H1 (cell line): ENCODE results near the gene KANSL2. TPM values are rescaled to one million over a fixed set of nuclear protein-coding genes. Genes with fewer than 3 reads are reported as not detected.

Source experiments
- CTCF ChIA-PET: fragments of 300-600 bp; sonication (Branson Sonifier 250); formaldehyde crosslinking; loops from one replicate; lab custom pipeline; 2021; ENCODE audit not compliant: partially characterized antibody; lab: Charles Lee
- POLR2A ChIA-PET: fragments of 300-600 bp; sonication (Branson Sonifier 250); formaldehyde crosslinking; loops from one replicate; lab custom pipeline; 2021; ENCODE audit warnings: inconsistent platforms; ENCODE audit not compliant: partially characterized antibody; lab: Charles Lee
- DNase-seq, 2 experiments: peaks; one replicate each; pipeline versions ENCODE4 v3.0.0 to v3.0.0-alpha.2; 2010 to 2022; ENCODE audit warnings: low spot score in 2 of 2, low read depth in 1 of 2, mixed read lengths in 1 of 2
- FAIRE-seq: peaks from 2 replicates; lab custom pipeline; 2011; peaks lifted over from hg19 to GRCh38; lab: Jason Lieb, UNC
- H2AFZ ChIP-seq: 2 replicates; pipeline ENCODE4 v1.8.1; 2012; ENCODE audit warnings: low read length, inconsistent platforms
- H2AK5ac ChIP-seq: 2 replicates; pipeline ENCODE4 v1.6.1; 2013; ENCODE audit warnings: low read depth, low read length
- H2BK120ac ChIP-seq: replicated peaks from 2 replicates; pipeline ENCODE3; 2013; ENCODE audit warnings: low read depth, low read length, inconsistent platforms
- H2BK12ac ChIP-seq: 2 replicates; pipeline ENCODE4 v1.6.1; 2013; ENCODE audit warnings: low read depth, low read length
- H2BK15ac ChIP-seq: 2 replicates; pipeline ENCODE4 v1.6.1; 2013; ENCODE audit warnings: low read length
- H2BK20ac ChIP-seq: 2 replicates; pipeline ENCODE4 v1.6.1; 2013; ENCODE audit warnings: low read length
- H2BK5ac ChIP-seq: 2 replicates; pipeline ENCODE4 v1.6.1; 2013; ENCODE audit warnings: low read depth, low read length
- H3K14ac ChIP-seq: 2 replicates; pipeline ENCODE4 v1.6.1; 2013; ENCODE audit warnings: inconsistent platforms; ENCODE audit not compliant: insufficient read length
- H3K18ac ChIP-seq: 2 replicates; pipeline ENCODE4 v1.6.1; 2013; ENCODE audit warnings: low read length; ENCODE audit errors: extremely low read depth
- H3K23ac ChIP-seq: 2 replicates; pipeline ENCODE4 v1.6.1; 2013; ENCODE audit warnings: inconsistent platforms; ENCODE audit not compliant: insufficient read length
- H3K23me2 ChIP-seq: 2 replicates; pipeline ENCODE4 v1.6.1; 2013; ENCODE audit warnings: low read depth, low read length
- H3K27ac ChIP-seq: 2 replicates; pipeline ENCODE4 v1.6.1; 2011; ENCODE audit warnings: low read depth, low read length, inconsistent platforms
- H3K27me3 ChIP-seq, 4 experiments: replicated peaks in 1 of 4; 1 replicate in 1 of 4; 2 replicates in 3 of 4; pipeline versions ENCODE4 v1.6.1 to v1.8.1; 2011 to 2013; ENCODE audit warnings: low read length in 3 of 4, mild to moderate bottlenecking in 3 of 4, inconsistent platforms in 2 of 4, mixed read lengths in 2 of 4, moderate library complexity in 1 of 4; ENCODE audit not compliant: control insufficient read depth in 3 of 4, insufficient read depth in 3 of 4; ENCODE audit errors: extremely low read depth in 1 of 4
- H3K36me3 ChIP-seq, 4 experiments: 2 replicates each; pipeline versions ENCODE4 v1.6.1 to v1.8.1; 2011 to 2013; ENCODE audit warnings: mild to moderate bottlenecking in 4 of 4, low read length in 3 of 4, moderate library complexity in 2 of 4, control low read depth in 1 of 4, inconsistent platforms in 1 of 4; ENCODE audit not compliant: insufficient read depth in 4 of 4, control insufficient read depth in 2 of 4
- H3K4ac ChIP-seq: replicated peaks from 2 replicates; pipeline ENCODE3; 2013; ENCODE audit warnings: low read length, low read depth, mixed read lengths, inconsistent platforms; ENCODE audit not compliant: insufficient read length
- H3K4me1 ChIP-seq, 4 experiments: replicated peaks in 1 of 4; 1 replicate in 1 of 4; 2 replicates in 3 of 4; pipeline versions ENCODE4 v1.6.1 to v1.8.1; 2011 to 2013; ENCODE audit warnings: low read length in 3 of 4, inconsistent platforms in 2 of 4, mixed read lengths in 1 of 4; ENCODE audit not compliant: insufficient read depth in 4 of 4, control insufficient read depth in 3 of 4
- H3K4me2 ChIP-seq, 2 experiments: 2 replicates each; pipeline versions ENCODE4 v1.6.1 to v1.8.1; 2011 to 2013; ENCODE audit warnings: low read depth in 2 of 2, low read length in 2 of 2, control low read depth in 1 of 2, inconsistent platforms in 1 of 2, mild to moderate bottlenecking in 1 of 2; ENCODE audit not compliant: insufficient read depth in 1 of 2
- H3K4me3 ChIP-seq, 4 experiments: fragments of 200-600, 300-600 bp in 1 of 4; sonication (generic), shearing (Covaris generic), sonication (Bioruptor Twin) in 1 of 4; 2 replicates each; pipeline versions ENCODE4 v1.5.1 to v1.8.1; 2011 to 2016; ENCODE audit warnings: low read length in 4 of 4, low read depth in 3 of 4, control low read depth in 2 of 4, inconsistent platforms in 2 of 4, mild to moderate bottlenecking in 2 of 4, mixed read lengths in 1 of 4, moderate library complexity in 1 of 4; ENCODE audit not compliant: insufficient read depth in 2 of 4; ENCODE audit errors: extremely low read depth in 1 of 4
- H3K56ac ChIP-seq: replicated peaks from 2 replicates; pipeline ENCODE3; 2013; ENCODE audit warnings: low read depth, mild to moderate bottlenecking, mixed read lengths, low read length, inconsistent platforms; ENCODE audit not compliant: insufficient read length
- H3K79me1 ChIP-seq: 2 replicates; pipeline ENCODE4 v1.6.1; 2013; ENCODE audit warnings: low read depth, low read length, control low read depth
- H3K79me2 ChIP-seq, 2 experiments: 2 replicates each; pipeline versions ENCODE4 v1.6.1 to v1.8.1; 2012 to 2013; ENCODE audit warnings: low read length in 2 of 2, mild to moderate bottlenecking in 2 of 2, inconsistent platforms in 1 of 2; ENCODE audit not compliant: insufficient read depth in 2 of 2, control insufficient read depth in 1 of 2
- H3K9ac ChIP-seq, 4 experiments: replicated peaks in 1 of 4; 1 replicate in 1 of 4; 2 replicates in 3 of 4; pipeline versions ENCODE4 v1.6.1 to v1.8.1; 2011 to 2013; ENCODE audit warnings: low read depth in 3 of 4, low read length in 3 of 4, control low read depth in 2 of 4, mild to moderate bottlenecking in 2 of 4, moderate library complexity in 2 of 4, inconsistent platforms in 1 of 4; ENCODE audit errors: extremely low read depth in 1 of 4
- H3K9me3 ChIP-seq, 2 experiments: 2 replicates each; pipeline versions ENCODE4 v1.6.1 to v1.8.1; 2012 to 2013; ENCODE audit warnings: mild to moderate bottlenecking in 2 of 2, moderate library complexity in 2 of 2, control low read depth in 1 of 2, inconsistent platforms in 1 of 2, low read depth in 1 of 2, low read length in 1 of 2, mixed read lengths in 1 of 2; ENCODE audit not compliant: insufficient read depth in 2 of 2
- H4K20me1 ChIP-seq, 2 experiments: replicated peaks in 1 of 2; 2 replicates each; pipeline versions ENCODE3 to v1.8.1; 2011 to 2013; ENCODE audit warnings: inconsistent platforms in 2 of 2, low read length in 2 of 2, mild to moderate bottlenecking in 1 of 2; ENCODE audit not compliant: insufficient read depth in 2 of 2, control insufficient read depth in 1 of 2
- H4K5ac ChIP-seq: 2 replicates; pipeline ENCODE4 v1.6.1; 2013; ENCODE audit warnings: low read length, low read depth, mixed read lengths, inconsistent platforms; ENCODE audit not compliant: insufficient read length
- H4K8ac ChIP-seq: 2 replicates; pipeline ENCODE4 v1.8.0; 2013; ENCODE audit warnings: mild to moderate bottlenecking, moderate library complexity, low read length, inconsistent platforms; ENCODE audit not compliant: insufficient read depth; ENCODE audit errors: extremely low read depth
- H4K91ac ChIP-seq: replicated peaks from 2 replicates; pipeline ENCODE3; 2013; ENCODE audit warnings: low read length, mixed read lengths, inconsistent platforms; ENCODE audit not compliant: insufficient read length
- ASH2L ChIP-seq: fragments of 200-600, 300-600 bp; sonication (generic); IDR thresholded peaks from one replicate; pipeline ENCODE4 v1.7.1; 2017; ENCODE audit warnings: low read length
- CHD1 ChIP-seq: IDR thresholded peaks from 2 replicates; pipeline ENCODE4 v1.6.1; 2012; ENCODE audit warnings: low read depth, low read length, improper control_type of control experiment
- JUN ChIP-seq: IDR thresholded peaks from 2 replicates; pipeline ENCODE4 v1.6.1; 2011; ENCODE audit warnings: low read depth, mild to moderate bottlenecking, improper control_type of control experiment, low read length
- KDM4A ChIP-seq: IDR thresholded peaks from one replicate; pipeline ENCODE4 v1.7.1; 2012; ENCODE audit warnings: low read depth, mild to moderate bottlenecking, moderate library complexity, low read length, inconsistent platforms; ENCODE audit not compliant: severe bottlenecking
- POLR2AphosphoS5 ChIP-seq: IDR thresholded peaks from 2 replicates; pipeline ENCODE4 v1.6.1; 2011; ENCODE audit warnings: low read depth, low read length
- ZNF274 ChIP-seq: IDR thresholded peaks from 2 replicates; pipeline ENCODE4 v1.7.0; 2012; ENCODE audit warnings: low read length, borderline replicate concordance; ENCODE audit errors: extremely low read depth
- WGBS, 2 experiments: shearing (Covaris generic) in 1 of 2; methylation state at CpG; one replicate each; pipeline versions ENCODE4 v1.1.6 to v1.1.7; 2013 to 2015; ENCODE audit warnings: low lambda C conversion rate in 2 of 2, mixed read lengths in 2 of 2, inconsistent platforms in 1 of 2, low coverage in 1 of 2, missing lambda C conversion rate in 1 of 2; ENCODE audit not compliant: insufficient replicate concordance in 2 of 2, insufficient coverage in 1 of 2, insufficient read length in 1 of 2; ENCODE audit errors: extremely low coverage in 1 of 2, missing lambda C conversion rate in 1 of 2; 5-methylcytosine and 5-hydroxymethylcytosine counted together
- polyA plus RNA-seq, 7 experiments: library from polyadenylated mRNA; depleted of rRNA in 3 of 7; stranded (reverse) in 5 of 7; unstranded in 2 of 7; fragments of >200 nt in 5 of 7; fragments of 200-250 nt in 2 of 7; gene quantifications; 1 replicate in 5 of 7; 2 replicates in 1 of 7; 4 replicates in 1 of 7; pipeline versions ENCODE4 v1.2.1 to v1.2.3, GENCODE V29; 2011 to 2013; ENCODE audit warnings: missing spikeins in 2 of 7, mixed read lengths in 2 of 7
- total RNA-seq: library from RNA; stranded (reverse); fragmentation: NEBNext Ultra II Directional; extraction: Animal tissue kit (Norgen Biotek cat#: 25700); gene quantifications from 2 replicates; pipeline ENCODE4 v1.2.1, GENCODE V29; 2021
- TF ChIP-seq, protein P1 (sequence below): IDR thresholded peaks from 2 replicates; pipeline ENCODE4 v1.6.1; 2012; ENCODE audit warnings: inconsistent platforms
- TF ChIP-seq, protein P2 (sequence below): IDR thresholded peaks from 2 replicates; pipeline ENCODE4 v1.6.1; 2012; ENCODE audit warnings: low read length, inconsistent platforms
- TF ChIP-seq, protein P3 (sequence below), 3 experiments: IDR thresholded peaks; 1 replicate in 2 of 3; 2 replicates in 1 of 3; pipeline versions ENCODE4 v1.5.1 to v1.6.1; 2011; ENCODE audit warnings: low read length in 3 of 3, mild to moderate bottlenecking in 3 of 3, inconsistent platforms in 2 of 3, low read depth in 1 of 3, moderate library complexity in 1 of 3; ENCODE audit not compliant: insufficient read depth in 1 of 3; ENCODE audit errors: control extremely low read depth in 1 of 3

The KANSL2 gene
- total and polyA plus RNA-seq, 2 of the 8 experiments (the other 6 are each of a cell fraction or from before 2014, with no cell fraction given): 48.4 to 50.7 TPM

DNA sequence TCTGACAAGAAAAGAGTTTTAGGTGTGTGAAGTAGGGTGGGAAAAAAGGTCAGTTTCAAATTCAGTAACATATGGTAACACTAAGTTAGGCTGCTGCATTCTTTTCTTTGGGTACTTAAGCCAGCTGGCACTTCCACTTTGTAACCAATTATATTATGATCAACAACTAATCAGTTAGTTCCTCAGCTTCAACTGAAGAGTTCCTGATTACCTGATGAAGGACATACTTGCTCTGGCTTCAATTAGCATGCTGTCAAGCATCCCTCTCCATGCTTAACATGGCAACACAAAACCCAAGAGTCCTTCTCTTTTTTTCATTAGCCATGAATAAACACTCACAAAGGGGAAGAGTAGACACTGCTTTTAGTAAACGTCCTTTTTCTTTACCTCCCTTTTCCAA lies 6.8 kb upstream of the KANSL2 start:
- Histone ChIP-seq H3K9ac (no peak overlapping the region), H4K8ac (no peak overlapping the region), H2AFZ (no peak overlapping the region), H3K56ac (no peak overlapping the region), H3K4me1 (no peaks in the 10 kb centered on the region), H2BK15ac (no peak overlapping the region), H3K79me1 (peaks cover 7% of the 10 kb centered on the region), H2BK120ac (no peak overlapping the region), H3K36me3 (peaks cover 21 to 50% (median 28%) of the 10 kb centered on the region in 4 experiments), H3K79me2 (peaks cover 0 to 22% of the 10 kb centered on the region in 2 experiments; a peak in 2 of 4 replicates), H3K4ac (no peak overlapping the region), H4K91ac (no peak overlapping the region), H4K5ac (no peak overlapping the region), H2BK5ac (no peak overlapping the region), H2BK12ac (no peak overlapping the region), H3K27me3 (no peaks in the 10 kb centered on the region), H2BK20ac (no peak overlapping the region), H3K4me2 (no peak overlapping the region), H3K23me2 (no peaks in the 10 kb centered on the region), H3K23ac (no peak overlapping the region), H3K4me3 (no peak overlapping the region), H3K9me3 (no peaks in the 10 kb centered on the region), H3K14ac (no peak overlapping the region), H4K20me1 (peaks cover 3 to 11% of the 10 kb centered on the region in 2 experiments), H2AK5ac (no peak overlapping the region), H3K18ac (no peak overlapping the region), H3K27ac (no peak overlapping the region)
- CTCF ChIA-PET: interaction anchor here (0.7 to 1.2 kb wide), 2 partner anchors 9 to 211 kb away, joined by 3 read pairs; no protein-coding TSS in a partner anchor
- 80% methylated on average over 1 of the region's 1 CpG; no CpG with 5 or more reads in 1 of the 2 experiments for WGBS, 2 experiments
- no peak for DNase-seq
- no peak for FAIRE-seq
- POLR2A ChIA-PET: interaction anchor here (0.6 to 2.9 kb wide), 4 partner anchors 9 to 32 kb away, joined by 3 to 15 read pairs (median 4); no protein-coding TSS in a partner anchor
- TF ChIP-seq KDM4A (no peak), CHD1 (no peak), JUN (no peak), ZNF274 (no peak), POLR2AphosphoS5 (no peak), ASH2L (no peak)
- TF ChIP-seq, protein P1, sequence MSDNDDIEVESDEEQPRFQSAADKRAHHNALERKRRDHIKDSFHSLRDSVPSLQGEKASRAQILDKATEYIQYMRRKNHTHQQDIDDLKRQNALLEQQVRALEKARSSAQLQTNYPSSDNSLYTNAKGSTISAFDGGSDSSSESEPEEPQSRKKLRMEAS: no peak
- TF ChIP-seq, protein P2, sequence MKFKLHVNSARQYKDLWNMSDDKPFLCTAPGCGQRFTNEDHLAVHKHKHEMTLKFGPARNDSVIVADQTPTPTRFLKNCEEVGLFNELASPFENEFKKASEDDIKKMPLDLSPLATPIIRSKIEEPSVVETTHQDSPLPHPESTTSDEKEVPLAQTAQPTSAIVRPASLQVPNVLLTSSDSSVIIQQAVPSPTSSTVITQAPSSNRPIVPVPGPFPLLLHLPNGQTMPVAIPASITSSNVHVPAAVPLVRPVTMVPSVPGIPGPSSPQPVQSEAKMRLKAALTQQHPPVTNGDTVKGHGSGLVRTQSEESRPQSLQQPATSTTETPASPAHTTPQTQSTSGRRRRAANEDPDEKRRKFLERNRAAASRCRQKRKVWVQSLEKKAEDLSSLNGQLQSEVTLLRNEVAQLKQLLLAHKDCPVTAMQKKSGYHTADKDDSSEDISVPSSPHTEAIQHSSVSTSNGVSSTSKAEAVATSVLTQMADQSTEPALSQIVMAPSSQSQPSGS: no peak
- TF ChIP-seq, protein P3, sequence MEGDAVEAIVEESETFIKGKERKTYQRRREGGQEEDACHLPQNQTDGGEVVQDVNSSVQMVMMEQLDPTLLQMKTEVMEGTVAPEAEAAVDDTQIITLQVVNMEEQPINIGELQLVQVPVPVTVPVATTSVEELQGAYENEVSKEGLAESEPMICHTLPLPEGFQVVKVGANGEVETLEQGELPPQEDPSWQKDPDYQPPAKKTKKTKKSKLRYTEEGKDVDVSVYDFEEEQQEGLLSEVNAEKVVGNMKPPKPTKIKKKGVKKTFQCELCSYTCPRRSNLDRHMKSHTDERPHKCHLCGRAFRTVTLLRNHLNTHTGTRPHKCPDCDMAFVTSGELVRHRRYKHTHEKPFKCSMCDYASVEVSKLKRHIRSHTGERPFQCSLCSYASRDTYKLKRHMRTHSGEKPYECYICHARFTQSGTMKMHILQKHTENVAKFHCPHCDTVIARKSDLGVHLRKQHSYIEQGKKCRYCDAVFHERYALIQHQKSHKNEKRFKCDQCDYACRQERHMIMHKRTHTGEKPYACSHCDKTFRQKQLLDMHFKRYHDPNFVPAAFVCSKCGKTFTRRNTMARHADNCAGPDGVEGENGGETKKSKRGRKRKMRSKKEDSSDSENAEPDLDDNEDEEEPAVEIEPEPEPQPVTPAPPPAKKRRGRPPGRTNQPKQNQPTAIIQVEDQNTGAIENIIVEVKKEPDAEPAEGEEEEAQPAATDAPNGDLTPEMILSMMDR (IDR thresholded peaks at IDR 0.05; ENCODE audit: control extremely low read depth in 1 of 3, insufficient read depth in 1 of 3, low read depth in 1 of 3, low read length in 3 of 3): no peak
